A673 (cell line): ENCODE data around the gene SMARCAD1. TPM values are rescaled to one million over a fixed set of nuclear protein-coding genes. Genes with fewer than 3 reads are reported as not detected.

Experiments used
- BruUV-seq: library from RNA; stranded (reverse); fragments of 400-500 nt; replicated peaks from 2 replicates; lab custom pipeline; 2021; lab: Mats Ljungman, UMichigan
- CTCF ChIA-PET: fragments of 300-600 bp; sonication (Branson Sonifier 250); formaldehyde crosslinking; loops from one replicate; lab custom pipeline; 2022; ENCODE audit warnings: antibody characterized with exemption; lab: Charles Lee
- POLR2A ChIA-PET: fragments of 300-600 bp; sonication (Branson Sonifier 250); formaldehyde crosslinking; loops from one replicate; lab custom pipeline; 2022; ENCODE audit warnings: antibody characterized with exemption; ENCODE audit not compliant: low non-redundant PET; lab: Charles Lee
- DNase-seq: peaks from one replicate; pipeline ENCODE4 v3.0.0-alpha.2; 2015; ENCODE audit warnings: low spot score
- H3K27ac ChIP-seq: fragments of 200-600 bp; sonication (generic); 2 replicates; pipeline ENCODE4 v1.5.1; 2016; ENCODE audit warnings: mixed run types, low read depth, mild to moderate bottlenecking, mixed read lengths, antibody characterized with exemption, low read length; ENCODE audit not compliant: poor library complexity, severe bottlenecking
- H3K27me3 ChIP-seq: fragments of 200-600 bp; sonication (generic); replicated peaks from 2 replicates; pipeline ENCODE4 v1.6.1; 2017; ENCODE audit warnings: mixed run types, low read depth, mild to moderate bottlenecking, mixed read lengths, antibody characterized with exemption, low read length; ENCODE audit not compliant: insufficient read depth, poor library complexity
- H3K36me3 ChIP-seq: fragments of 200-600 bp; sonication (generic); 2 replicates; pipeline ENCODE4 v1.6.1; 2016; ENCODE audit warnings: mixed run types, mild to moderate bottlenecking, mixed read lengths, antibody characterized with exemption, low read length; ENCODE audit not compliant: insufficient read depth, poor library complexity, severe bottlenecking
- H3K4me1 ChIP-seq: fragments of 200-600 bp; sonication (generic); 2 replicates; pipeline ENCODE4 v1.6.1; 2017; ENCODE audit warnings: mixed run types, mild to moderate bottlenecking, mixed read lengths, antibody characterized with exemption, low read length; ENCODE audit not compliant: insufficient read depth, poor library complexity, severe bottlenecking
- H3K4me3 ChIP-seq: fragments of 200-600 bp; sonication (generic); 2 replicates; pipeline ENCODE4 v1.5.1; 2016; ENCODE audit warnings: low read depth, mixed run types, mild to moderate bottlenecking, mixed read lengths, low read length; ENCODE audit not compliant: poor library complexity, severe bottlenecking
- H3K9me3 ChIP-seq: fragments of 200-600 bp; sonication (generic); 2 replicates; pipeline ENCODE4 v1.6.1; 2016; ENCODE audit warnings: mixed run types, low read depth, mild to moderate bottlenecking, mixed read lengths, antibody characterized with exemption, low read length; ENCODE audit not compliant: poor library complexity, severe bottlenecking
- CTCF ChIP-seq: fragments of 300-800, 200-600 bp; sonication (generic); conservative IDR thresholded peaks from 2 replicates; pipeline ENCODE4 v1.5.1; 2017; ENCODE audit warnings: low read depth, mild to moderate bottlenecking, antibody characterized with exemption, low read length, moderate library complexity, mixed read lengths
- EZH2 ChIP-seq: fragments of 200-600 bp; sonication (generic); IDR thresholded peaks from 2 replicates; pipeline ENCODE4 v1.6.1; 2017; ENCODE audit warnings: borderline replicate concordance, low read depth, mild to moderate bottlenecking, mixed read lengths, antibody characterized with exemption, low read length; ENCODE audit not compliant: poor library complexity, severe bottlenecking
- intact Hi-C: fragments of 100-400 bp; cut with micrococcal nuclease; formaldehyde crosslinking; loops from one replicate; pipeline ENCODE4 v1.10.0; 2022; ENCODE audit not compliant: unreplicated experiment
- total RNA-seq: library from RNA; stranded (reverse); gene quantifications from 2 replicates; pipeline ENCODE4 v1.2.3, GENCODE V29; 2021

The SMARCAD1 gene
- total RNA-seq, 1 experiment from 2014 or later, result 27.1 TPM

DNA sequence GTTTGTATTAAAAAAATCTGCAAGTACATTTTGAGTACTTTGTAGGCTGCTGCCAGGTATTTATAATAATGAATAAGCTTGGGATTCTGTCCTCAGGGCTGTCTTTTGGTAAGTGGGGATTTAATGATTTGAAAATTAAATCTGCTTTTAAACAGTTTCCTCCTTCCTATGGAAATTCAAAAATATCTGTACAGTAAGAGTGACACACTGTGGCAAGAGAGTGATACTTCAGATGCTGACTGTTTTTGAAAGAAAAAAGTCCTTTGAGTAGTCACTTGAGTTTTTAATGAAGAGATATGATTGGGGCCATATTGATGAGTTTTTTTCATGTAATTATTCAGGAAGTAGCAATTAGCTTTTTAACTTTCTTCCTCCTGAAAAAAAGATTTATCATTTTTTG lies 49.2 kb downstream of the SMARCAD1 start:
- Histone ChIP-seq H3K27ac (no peak overlapping the region), H3K4me1 (peaks cover 9% of the 10 kb centered on the region), H3K9me3 (no peaks in the 10 kb centered on the region), H3K36me3 (peaks cover 8% of the 10 kb centered on the region), H3K27me3 (no peaks in the 10 kb centered on the region), H3K4me3 (no peak overlapping the region)
- intact Hi-C loops, result loop anchor here (5.0 kb wide), 1 partner anchor 465 kb away; no protein-coding TSS in a partner anchor
- POLR2A ChIA-PET, result no interaction called here
- TF ChIP-seq CTCF (peak; percentile 43), EZH2 (no peak)
- CTCF ChIA-PET, result no interaction called here
- no TSS peak for BruUV-seq
- peak; percentile 16 for DNase-seq

GRCh38 chr4:94262163-94263016 lies 54.7 kb downstream of the SMARCAD1 start:
- ChIA-PET CTCF (no interaction called here), POLR2A (no interaction called here)
- peak overlapping the region; percentile 61 for H3K27ac ChIP-seq
- no peak for TF ChIP-seq EZH2
- TF ChIP-seq CTCF, result no peak
- DNase-seq, result peak; percentile 80
- no peak overlapping the region for H3K4me3 ChIP-seq
- intact Hi-C loops, result no loop called here
- no peaks in the 10 kb centered on the region for H3K9me3 ChIP-seq
- no TSS peak for BruUV-seq
- H3K4me1 ChIP-seq, result peaks cover 24% of the 10 kb centered on the region
- no peaks in the 10 kb centered on the region for H3K27me3 ChIP-seq
- no peaks in the 10 kb centered on the region for H3K36me3 ChIP-seq

GRCh38 chr4:94267037-94267436 lies 59.4 kb downstream of the SMARCAD1 start:
- BruUV-seq, result no TSS peak
- ChIA-PET CTCF (no interaction called here), POLR2A (no interaction called here)
- Histone ChIP-seq H3K9me3 (no peaks in the 10 kb centered on the region), H3K27me3 (no peaks in the 10 kb centered on the region), H3K36me3 (no peaks in the 10 kb centered on the region), H3K27ac (no peak overlapping the region), H3K4me3 (no peak overlapping the region), H3K4me1 (peaks cover 14% of the 10 kb centered on the region)
- intact Hi-C loops, result no loop called here
- TF ChIP-seq EZH2 (no peak), CTCF (no peak)
- no peak for DNase-seq
